HEK293 (cell line): ENCODE measurements around the gene SH3BGRL3.
A peak's percentile ranks its signal among the peaks of the same experiment; 100 is the strongest.

Experiments
- CTCF ChIA-PET: fragments of 350-600 bp; formaldehyde crosslinking; extraction: SDS; loops from one replicate; lab custom pipeline; 2021; ENCODE audit warnings: antibody characterized with exemption; lab: Yijun Ruan, JAX
- POLR2A ChIA-PET: fragments of 300-600 bp; formaldehyde crosslinking; extraction: SDS; loops from one replicate; lab custom pipeline; 2020; ENCODE audit warnings: antibody characterized with exemption, inconsistent platforms; lab: Yijun Ruan, JAX
- H3K27ac ChIP-seq: fragments of 200-500 bp; sonication (Bioruptor generic); 2 replicates; pipeline ENCODE4 v1.5.1; 2014; ENCODE audit warnings: low read depth, low read length, control low read depth, inconsistent platforms; ENCODE audit errors: extremely low read depth
- H3K36me3 ChIP-seq, 2 experiments: fragments of 200-500 bp in 1 of 2; sonication (Bioruptor generic) in 1 of 2; 1 replicate in 1 of 2; 2 replicates in 1 of 2; pipeline ENCODE4 v1.5.1; 2014 to 2017; ENCODE audit warnings: inconsistent platforms in 2 of 2, low read length in 2 of 2; ENCODE audit not compliant: control insufficient read depth in 2 of 2, insufficient read depth in 1 of 2
- H3K4me1 ChIP-seq: fragments of 200-500 bp; sonication (Bioruptor generic); 2 replicates; pipeline ENCODE4 v1.5.1; 2014; ENCODE audit warnings: mild to moderate bottlenecking, low read length, inconsistent platforms; ENCODE audit not compliant: control insufficient read depth, insufficient read depth
- H3K4me3 ChIP-seq: 2 replicates; pipeline ENCODE4 v1.5.1; 2011; ENCODE audit warnings: low read depth, mild to moderate bottlenecking, control low read depth, low read length, moderate library complexity
- H3K9me3 ChIP-seq: fragments of 200-500 bp; sonication (Bioruptor generic); 2 replicates; pipeline ENCODE4 v1.5.1; 2014; ENCODE audit warnings: low read depth, low read length, inconsistent platforms; ENCODE audit not compliant: control insufficient read depth, insufficient read depth
- BCL11A ChIP-seq: fragments of 450-650 bp; formaldehyde crosslinking; IDR thresholded peaks from 2 replicates; pipeline ENCODE4 v1.5.1; 2016; ENCODE audit warnings: low read depth, missing biosample characterization, missing genetic modification characterization
- EGR2 ChIP-seq: fragments of 450-650 bp; formaldehyde crosslinking; IDR thresholded peaks from 2 replicates; pipeline ENCODE4 v1.5.1; 2016; ENCODE audit warnings: low read depth, missing biosample characterization, missing genetic modification characterization
- HOXA7 ChIP-seq: sonication (generic); formaldehyde crosslinking; IDR thresholded peaks from 2 replicates; pipeline ENCODE4 v1.8.1; 2022; ENCODE audit warnings: missing genetic modification reagents, borderline replicate concordance
- SCRT1 ChIP-seq: fragments of 450-650 bp; formaldehyde crosslinking; IDR thresholded peaks from 2 replicates; pipeline ENCODE4 v1.5.1; 2016; ENCODE audit warnings: missing biosample characterization, missing genetic modification characterization, borderline replicate concordance
- SCRT2 ChIP-seq: fragments of 450-650 bp; formaldehyde crosslinking; IDR thresholded peaks from 2 replicates; pipeline ENCODE4 v1.5.1; 2016; ENCODE audit warnings: missing biosample characterization, missing genetic modification characterization
- SP2 ChIP-seq: fragments of 450-650 bp; formaldehyde crosslinking; IDR thresholded peaks from 2 replicates; pipeline ENCODE4 v1.5.1; 2016; ENCODE audit warnings: missing biosample characterization, missing genetic modification characterization
- ZFHX2 ChIP-seq: fragments of 450-650 bp; formaldehyde crosslinking; conservative IDR thresholded peaks from 2 replicates; pipeline ENCODE4 v1.5.1; 2016; ENCODE audit warnings: missing biosample characterization, missing genetic modification characterization
- ZIC2 ChIP-seq: fragments of 450-650 bp; formaldehyde crosslinking; IDR thresholded peaks from 2 replicates; pipeline ENCODE4 v1.5.1; 2016; ENCODE audit warnings: missing biosample characterization, missing genetic modification characterization
- ZNF138 ChIP-seq: fragments of 450-650 bp; formaldehyde crosslinking; IDR thresholded peaks from 2 replicates; pipeline ENCODE4 v1.5.1; 2016; ENCODE audit warnings: missing biosample characterization, missing genetic modification characterization, borderline replicate concordance
- ZNF391 ChIP-seq: fragments of 450-650 bp; formaldehyde crosslinking; IDR thresholded peaks from 2 replicates; pipeline ENCODE4 v1.5.1; 2016; ENCODE audit warnings: low read depth, missing biosample characterization, missing genetic modification characterization, borderline replicate concordance
- ZNF426 ChIP-seq: fragments of 450-650 bp; formaldehyde crosslinking; IDR thresholded peaks from 2 replicates; pipeline ENCODE4 v1.5.1; 2017; ENCODE audit warnings: missing biosample characterization, missing genetic modification characterization, mild to moderate bottlenecking, inconsistent platforms, moderate library complexity
- ZNF600 ChIP-seq: fragments of 450-650 bp; formaldehyde crosslinking; IDR thresholded peaks from 2 replicates; pipeline ENCODE4 v1.5.1; 2016; ENCODE audit warnings: missing biosample characterization, missing genetic modification characterization
- TF ChIP-seq, protein P1 (sequence below): fragments of 450-650 bp; formaldehyde crosslinking; IDR thresholded peaks from 2 replicates; pipeline ENCODE4 v1.5.1; 2016; ENCODE audit warnings: missing biosample characterization, missing genetic modification characterization
- TF ChIP-seq, protein P2 (sequence below): fragments of 450-650 bp; formaldehyde crosslinking; conservative IDR thresholded peaks from 2 replicates; pipeline ENCODE4 v1.5.1; 2016; ENCODE audit warnings: low read depth, missing biosample characterization, missing genetic modification characterization

SH3BGRL3 gene

DNA sequence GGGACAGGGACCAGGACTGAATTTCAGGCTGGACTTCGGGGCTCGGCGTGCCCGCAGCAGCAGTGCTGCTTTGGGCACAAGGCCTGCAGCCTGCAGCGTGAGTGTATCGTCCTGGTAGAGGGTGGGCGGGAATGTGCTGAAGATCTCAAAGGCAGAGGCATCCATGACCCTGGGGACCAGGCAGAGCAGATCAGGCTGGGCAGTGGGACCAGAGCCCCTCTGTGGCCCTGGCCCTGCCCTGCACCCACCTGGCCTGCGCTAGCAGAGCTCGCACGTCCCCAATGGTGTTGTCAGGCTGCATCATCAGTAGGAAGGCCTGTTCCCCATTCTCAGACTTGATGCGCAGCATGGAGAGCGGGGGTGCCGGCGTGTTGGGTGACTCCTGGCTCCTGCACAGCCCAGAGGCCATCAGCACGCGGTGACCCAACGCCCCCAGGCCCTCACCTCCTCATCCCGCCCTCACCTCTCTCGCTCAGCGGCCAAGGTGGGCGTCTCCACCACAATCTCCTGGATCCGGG is 2.6 kb downstream of the SH3BGRL3 start:
- peak; percentile 50; the same call in 1 of the 2 replicates for TF ChIP-seq ZFHX2 (tag by site-specific recombination)
- peak; percentile 62 for TF ChIP-seq EGR2 (tag by site-specific recombination)
- TF ChIP-seq ZNF426 (tag by site-specific recombination): no peak
- TF ChIP-seq SCRT2 (tag by site-specific recombination): no peak
- TF ChIP-seq, protein P1, sequence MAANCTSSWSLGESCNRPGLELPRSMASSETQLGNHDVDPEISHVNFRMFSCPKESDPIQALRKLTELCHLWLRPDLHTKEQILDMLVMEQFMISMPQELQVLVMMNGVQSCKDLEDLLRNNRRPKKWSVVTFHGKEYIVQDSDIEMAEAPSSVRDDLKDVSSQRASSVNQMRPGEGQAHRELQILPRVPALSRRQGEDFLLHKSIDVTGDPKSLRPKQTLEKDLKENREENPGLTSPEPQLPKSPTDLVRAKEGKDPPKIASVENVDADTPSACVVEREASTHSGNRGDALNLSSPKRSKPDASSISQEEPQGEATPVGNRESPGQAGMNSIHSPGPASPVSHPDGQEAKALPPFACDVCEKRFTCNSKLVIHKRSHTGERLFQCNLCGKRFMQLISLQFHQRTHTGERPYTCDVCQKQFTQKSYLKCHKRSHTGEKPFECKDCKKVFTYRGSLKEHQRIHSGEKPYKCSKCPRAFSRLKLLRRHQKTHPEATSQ (tag by site-specific recombination): no peak
- peak; percentile 24; the same call in 1 of the 2 replicates for TF ChIP-seq ZNF600 (tag by site-specific recombination)
- peak; percentile 39; the same call in 1 of the 2 replicates for TF ChIP-seq SP2 (tag by site-specific recombination)
- TF ChIP-seq, all 188 proteins: peak for 4
- no peaks in the 10 kb centered on the region for H3K9me3 ChIP-seq
- 0 out of 2 replicates have a peak, but pooled peaks cover 3% of the 10 kb centered on the region for H3K4me1 ChIP-seq
- ChIA-PET CTCF (interaction anchor here (0.9 to 10.2 kb wide), 3 partner anchors 36 to 135 kb away, joined by 4 to 203 read pairs (median 30); partner anchors contain the start of gene CD52), POLR2A (no interaction called here)
- H3K36me3 ChIP-seq: peaks cover 0 to 41% of the 10 kb centered on the region in 2 experiments; a peak in 1 of 3 replicates
- H3K27ac ChIP-seq: no peak overlapping the region
- no peak overlapping the region for H3K4me3 ChIP-seq

DNA sequence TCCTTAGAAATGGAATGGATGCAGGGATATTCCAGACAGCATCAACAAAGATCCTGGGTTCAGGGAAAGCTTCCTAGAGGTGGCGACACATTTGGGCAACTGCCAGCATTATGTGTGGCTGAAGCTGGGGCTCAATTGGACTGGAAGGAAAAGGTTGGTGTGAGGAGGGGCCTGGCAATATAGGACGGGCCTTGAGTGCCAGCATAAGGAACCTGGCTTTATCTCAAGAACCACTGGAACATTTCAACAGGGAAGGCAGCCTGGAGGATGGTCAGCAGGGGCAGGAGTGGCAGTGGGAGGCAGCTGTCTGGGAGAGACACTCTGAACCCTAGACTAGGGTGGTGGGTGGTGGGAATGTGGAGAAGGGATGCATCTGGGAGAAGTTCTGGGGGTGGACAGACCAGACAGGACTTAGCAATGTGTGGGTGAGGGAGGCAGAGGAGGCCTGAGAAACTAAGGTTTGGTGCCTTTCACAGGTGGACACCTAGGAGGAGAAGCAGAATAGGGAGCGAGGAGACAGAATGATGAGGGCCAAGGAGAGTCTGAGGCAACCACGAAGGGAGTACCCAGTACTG is 3.5 kb downstream of the SH3BGRL3 start:
- Histone ChIP-seq H3K36me3 (peaks cover 0 to 32% of the 10 kb centered on the region in 2 experiments; a peak in 1 of 3 replicates), H3K27ac (no peak overlapping the region), H3K9me3 (no peaks in the 10 kb centered on the region)
- CTCF ChIA-PET: interaction anchor here (0.6 to 10.2 kb wide), 6 partner anchors 8 to 247 kb away, joined by 3 to 203 read pairs (median 20); partner anchors contain the start of genes CD52 and UBXN11
- TF ChIP-seq EGR2 (tag by site-specific recombination): peak; percentile 98
- peak; percentile 96 for TF ChIP-seq ZFHX2 (tag by site-specific recombination)
- TF ChIP-seq ZNF391: no peak
- peak; percentile 55; the same call in 1 of the 2 replicates for TF ChIP-seq ZNF600 (tag by site-specific recombination)
- TF ChIP-seq, all 188 proteins: peak for 3
- POLR2A ChIA-PET: no interaction called here
- Histone ChIP-seq H3K4me3 (no peak overlapping the region), H3K4me1 (0 out of 2 replicates have a peak, but pooled peaks cover 3% of the 10 kb centered on the region)

DNA sequence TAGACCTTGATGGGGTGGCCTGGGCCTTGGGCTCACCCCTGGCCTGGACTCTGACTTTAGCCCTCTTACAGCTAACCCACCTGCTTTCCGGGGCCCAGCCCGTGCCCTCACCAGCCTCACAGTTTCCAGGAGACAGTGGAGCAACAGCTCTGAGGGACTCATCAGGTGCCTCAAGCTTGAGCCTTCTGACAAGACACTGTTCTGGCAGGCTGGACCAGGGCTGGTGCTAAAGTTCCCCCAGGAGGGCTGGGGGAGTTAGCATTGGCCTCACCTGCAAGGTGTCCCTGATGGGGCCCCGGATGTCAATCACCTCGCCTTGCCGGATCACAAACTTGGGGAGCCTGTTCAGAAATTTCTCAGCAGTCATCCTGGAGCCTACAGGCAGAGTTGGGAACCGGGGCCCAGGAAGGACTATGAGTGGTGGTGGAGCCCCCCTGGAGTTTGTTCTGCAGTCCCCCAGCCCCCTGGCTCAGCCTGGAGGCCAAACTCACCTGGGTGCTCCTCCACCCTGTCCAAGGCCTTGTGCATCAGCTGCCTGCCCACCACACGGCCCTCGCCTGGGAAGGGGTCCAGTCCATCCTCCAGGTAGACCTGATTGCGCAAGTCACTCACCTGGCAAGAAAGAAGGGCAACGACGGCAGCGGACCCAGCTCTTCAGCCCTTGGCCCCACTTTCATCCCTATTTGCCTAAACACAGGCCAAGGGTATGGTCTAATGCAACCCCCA is 4.1 kb downstream of the SH3BGRL3 start:
- POLR2A ChIA-PET: interaction anchor here (0.6 to 2.0 kb wide), 5 partner anchors 12 to 38 kb away, joined by 3 to 10 read pairs (median 3); partner anchors contain the start of genes CD52 and UBXN11
- Histone ChIP-seq H3K4me1 (0 out of 2 replicates have a peak, but pooled peaks cover 3% of the 10 kb centered on the region), H3K27ac (no peak overlapping the region), H3K36me3 (peaks cover 0 to 27% of the 10 kb centered on the region in 2 experiments; a peak in 1 of 3 replicates), H3K4me3 (no peak overlapping the region), H3K9me3 (no peaks in the 10 kb centered on the region)
- CTCF ChIA-PET: interaction anchor here (0.6 to 10.2 kb wide), 26 partner anchors 8 to 318 kb away, joined by 3 to 203 read pairs (median 4); partner anchors contain the start of genes CD52 and UBXN11
- TF ChIP-seq SCRT1 (tag by site-specific recombination): no peak
- peak; percentile 73 for TF ChIP-seq SCRT2 (tag by site-specific recombination)

DNA sequence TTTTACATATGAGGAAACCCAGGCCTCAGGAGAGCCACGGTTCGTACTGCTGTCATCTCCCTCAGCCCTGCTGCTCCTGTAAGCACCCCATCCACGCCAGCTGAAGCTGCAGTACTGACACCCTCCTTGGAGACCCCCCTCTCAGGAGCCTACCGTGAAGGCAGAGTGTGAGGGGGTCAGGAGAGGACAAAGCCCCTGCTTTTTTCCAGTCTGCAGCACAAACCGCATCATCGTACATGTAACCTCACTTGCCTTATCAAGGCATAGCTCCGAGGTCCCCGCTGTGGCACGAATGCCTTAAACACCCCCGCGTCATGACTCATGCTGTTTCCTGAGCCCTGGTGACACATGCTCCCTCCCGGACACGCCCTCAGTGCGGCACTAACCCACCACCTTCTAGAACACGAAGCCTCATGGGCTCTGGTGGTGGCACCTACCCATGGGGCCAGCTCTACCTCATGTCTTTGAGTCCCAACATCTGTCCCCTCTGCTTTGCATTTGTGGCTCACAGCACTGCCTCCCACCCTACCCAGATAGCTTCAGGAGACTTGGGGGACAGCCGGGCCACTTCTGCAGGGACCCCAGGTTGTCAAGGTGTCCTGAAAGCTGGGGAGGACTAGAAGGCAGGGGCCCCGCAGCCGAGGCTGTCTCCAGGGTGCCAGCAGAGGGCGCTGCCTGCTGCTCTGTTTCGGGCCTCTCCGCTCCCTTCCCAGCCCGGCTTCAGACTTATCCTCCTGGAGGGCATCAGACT is 4.9 kb downstream of the SH3BGRL3 start:
- ChIA-PET CTCF (interaction anchor here (0.5 to 10.2 kb wide), 39 partner anchors 9 to 615 kb away, joined by 3 to 203 read pairs (median 4); partner anchors contain the start of genes CATSPER4, CD52 and UBXN11), POLR2A (interaction anchor here (0.6 to 2.0 kb wide), 6 partner anchors 13 to 132 kb away, joined by 3 to 10 read pairs (median 4); partner anchors contain the start of genes CD52 and UBXN11)
- Histone ChIP-seq H3K27ac (no peak overlapping the region), H3K4me1 (no peaks in the 10 kb centered on the region), H3K9me3 (no peaks in the 10 kb centered on the region), H3K4me3 (no peak overlapping the region), H3K36me3 (peaks cover 0 to 26% of the 10 kb centered on the region in 2 experiments; a peak in 1 of 3 replicates)
- TF ChIP-seq ZNF391: peak; percentile 22; the same call in 1 of the 2 replicates
- TF ChIP-seq, protein P2, sequence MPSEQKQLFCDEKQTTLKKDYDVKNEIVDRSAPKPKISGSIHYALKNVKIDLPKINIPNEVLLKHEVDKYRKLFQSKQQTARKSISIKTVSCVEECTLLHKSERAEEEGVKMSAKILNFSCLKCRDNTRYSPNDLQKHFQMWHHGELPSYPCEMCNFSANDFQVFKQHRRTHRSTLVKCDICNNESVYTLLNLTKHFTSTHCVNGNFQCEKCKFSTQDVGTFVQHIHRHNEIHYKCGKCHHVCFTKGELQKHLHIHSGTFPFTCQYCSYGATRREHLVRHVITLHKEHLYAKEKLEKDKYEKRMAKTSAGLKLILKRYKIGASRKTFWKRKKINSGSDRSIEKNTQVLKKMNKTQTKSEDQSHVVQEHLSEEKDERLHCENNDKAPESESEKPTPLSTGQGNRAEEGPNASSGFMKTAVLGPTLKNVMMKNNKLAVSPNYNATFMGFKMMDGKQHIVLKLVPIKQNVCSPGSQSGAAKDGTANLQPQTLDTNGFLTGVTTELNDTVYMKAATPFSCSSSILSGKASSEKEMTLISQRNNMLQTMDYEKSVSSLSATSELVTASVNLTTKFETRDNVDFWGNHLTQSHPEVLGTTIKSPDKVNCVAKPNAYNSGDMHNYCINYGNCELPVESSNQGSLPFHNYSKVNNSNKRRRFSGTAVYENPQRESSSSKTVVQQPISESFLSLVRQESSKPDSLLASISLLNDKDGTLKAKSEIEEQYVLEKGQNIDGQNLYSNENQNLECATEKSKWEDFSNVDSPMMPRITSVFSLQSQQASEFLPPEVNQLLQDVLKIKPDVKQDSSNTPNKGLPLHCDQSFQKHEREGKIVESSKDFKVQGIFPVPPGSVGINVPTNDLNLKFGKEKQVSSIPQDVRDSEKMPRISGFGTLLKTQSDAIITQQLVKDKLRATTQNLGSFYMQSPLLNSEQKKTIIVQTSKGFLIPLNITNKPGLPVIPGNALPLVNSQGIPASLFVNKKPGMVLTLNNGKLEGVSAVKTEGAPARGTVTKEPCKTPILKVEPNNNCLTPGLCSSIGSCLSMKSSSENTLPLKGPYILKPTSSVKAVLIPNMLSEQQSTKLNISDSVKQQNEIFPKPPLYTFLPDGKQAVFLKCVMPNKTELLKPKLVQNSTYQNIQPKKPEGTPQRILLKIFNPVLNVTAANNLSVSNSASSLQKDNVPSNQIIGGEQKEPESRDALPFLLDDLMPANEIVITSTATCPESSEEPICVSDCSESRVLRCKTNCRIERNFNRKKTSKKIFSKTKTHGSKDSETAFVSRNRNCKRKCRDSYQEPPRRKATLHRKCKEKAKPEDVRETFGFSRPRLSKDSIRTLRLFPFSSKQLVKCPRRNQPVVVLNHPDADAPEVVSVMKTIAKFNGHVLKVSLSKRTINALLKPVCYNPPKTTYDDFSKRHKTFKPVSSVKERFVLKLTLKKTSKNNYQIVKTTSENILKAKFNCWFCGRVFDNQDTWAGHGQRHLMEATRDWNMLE (tag by site-specific recombination): no peak
- TF ChIP-seq ZIC2 (tag by site-specific recombination): peak; percentile 80
- TF ChIP-seq ZNF138 (tag by site-specific recombination): no peak
- peak; percentile 62; the same call in 1 of the 2 replicates for TF ChIP-seq BCL11A (tag by site-specific recombination)
- TF ChIP-seq HOXA7: no peak
